GM12873 (cell line): Measurements from ENCODE around the gene SYT9.

Source experiments
- TF ChIP-seq, protein P1 (sequence below): IDR thresholded peaks from 2 replicates; pipeline ENCODE4 v1.5.1; 2012; ENCODE audit warnings: low read depth, mild to moderate bottlenecking, moderate library complexity, low read length, control low read depth; ENCODE audit not compliant: insufficient read depth; ENCODE audit errors: missing control alignments

The SYT9 gene

DNA sequence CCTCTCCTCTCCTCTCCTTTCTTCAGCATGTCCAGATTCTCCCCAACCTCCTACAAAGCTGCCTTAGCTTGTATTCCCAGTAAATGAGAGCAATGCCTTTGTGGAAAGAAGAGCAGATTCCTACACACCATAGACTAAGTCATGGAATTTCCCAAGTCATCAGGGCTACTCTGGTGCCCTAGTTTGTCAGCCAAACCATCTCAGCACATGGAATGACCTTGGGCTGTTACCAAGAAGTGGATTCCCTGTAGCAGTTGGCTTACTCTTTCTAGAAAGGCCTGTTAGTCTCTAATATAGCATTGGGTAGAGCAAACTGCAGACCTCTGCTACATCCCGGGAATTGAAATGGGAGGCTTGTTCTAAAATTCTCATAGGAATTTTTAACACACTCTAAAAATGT, 124.7 kb downstream of the SYT9 start:
- TF ChIP-seq, protein P1, sequence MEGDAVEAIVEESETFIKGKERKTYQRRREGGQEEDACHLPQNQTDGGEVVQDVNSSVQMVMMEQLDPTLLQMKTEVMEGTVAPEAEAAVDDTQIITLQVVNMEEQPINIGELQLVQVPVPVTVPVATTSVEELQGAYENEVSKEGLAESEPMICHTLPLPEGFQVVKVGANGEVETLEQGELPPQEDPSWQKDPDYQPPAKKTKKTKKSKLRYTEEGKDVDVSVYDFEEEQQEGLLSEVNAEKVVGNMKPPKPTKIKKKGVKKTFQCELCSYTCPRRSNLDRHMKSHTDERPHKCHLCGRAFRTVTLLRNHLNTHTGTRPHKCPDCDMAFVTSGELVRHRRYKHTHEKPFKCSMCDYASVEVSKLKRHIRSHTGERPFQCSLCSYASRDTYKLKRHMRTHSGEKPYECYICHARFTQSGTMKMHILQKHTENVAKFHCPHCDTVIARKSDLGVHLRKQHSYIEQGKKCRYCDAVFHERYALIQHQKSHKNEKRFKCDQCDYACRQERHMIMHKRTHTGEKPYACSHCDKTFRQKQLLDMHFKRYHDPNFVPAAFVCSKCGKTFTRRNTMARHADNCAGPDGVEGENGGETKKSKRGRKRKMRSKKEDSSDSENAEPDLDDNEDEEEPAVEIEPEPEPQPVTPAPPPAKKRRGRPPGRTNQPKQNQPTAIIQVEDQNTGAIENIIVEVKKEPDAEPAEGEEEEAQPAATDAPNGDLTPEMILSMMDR = no peak

DNA sequence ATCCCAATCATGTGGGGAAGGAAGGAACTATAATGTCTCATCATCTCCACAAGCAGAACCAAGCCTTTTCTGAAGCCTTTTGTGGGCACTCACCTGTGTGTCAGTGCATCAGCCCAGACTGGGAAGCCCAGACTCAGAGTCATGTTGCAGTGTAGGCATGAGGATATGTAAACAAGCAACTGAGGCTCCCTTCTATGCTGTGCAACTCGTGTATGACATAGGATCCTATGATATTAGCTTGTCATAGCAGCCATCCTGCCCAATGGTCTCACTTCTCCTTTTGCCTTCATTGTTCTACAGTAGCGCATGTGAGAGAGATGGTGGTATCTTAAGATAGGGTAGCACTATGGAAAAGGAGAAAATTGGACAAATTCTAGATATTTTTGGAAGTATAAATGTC, 130.2 kb downstream of the SYT9 start:
- TF ChIP-seq, protein P1 = no peak

DNA sequence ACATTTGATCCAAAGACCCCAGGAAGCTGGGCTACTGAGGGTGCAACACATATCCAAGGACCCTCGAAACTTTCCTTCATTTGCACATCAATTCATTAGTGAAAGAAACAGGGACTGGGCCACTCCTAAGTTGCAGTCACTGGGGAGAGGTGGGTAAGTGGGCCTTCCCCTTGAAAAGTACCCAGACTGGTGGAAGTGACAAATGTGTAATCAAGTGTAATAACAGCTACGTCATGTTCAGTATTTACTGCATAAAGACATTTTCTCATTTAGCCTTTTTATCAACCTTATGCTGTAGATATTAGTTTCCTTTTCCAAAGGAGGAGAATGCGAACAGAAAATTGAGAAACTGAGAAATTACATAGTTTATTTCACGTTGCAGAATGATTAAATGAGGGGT, 131.7 kb downstream of the SYT9 start:
- TF ChIP-seq, protein P1 = no peak

DNA sequence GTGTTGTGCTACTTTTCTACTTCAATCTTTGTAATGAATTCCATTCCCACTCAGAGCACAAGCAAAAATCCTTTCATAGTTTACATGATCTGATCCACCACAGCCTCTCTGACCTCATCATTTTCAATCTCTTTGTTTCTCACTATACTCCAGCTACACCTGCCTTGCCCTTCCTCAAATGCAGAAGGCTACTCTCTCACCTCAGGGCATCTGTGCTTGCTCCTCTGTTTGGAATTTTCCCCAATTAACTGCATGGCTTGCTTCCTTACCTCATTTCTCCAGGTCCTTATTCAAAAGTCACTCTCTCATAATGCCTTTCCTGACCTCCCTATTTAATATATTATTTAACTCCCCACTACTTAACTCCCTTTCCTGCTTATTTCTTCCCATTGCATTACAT, 133.0 kb downstream of the SYT9 start:
- TF ChIP-seq, protein P1 = no peak

DNA sequence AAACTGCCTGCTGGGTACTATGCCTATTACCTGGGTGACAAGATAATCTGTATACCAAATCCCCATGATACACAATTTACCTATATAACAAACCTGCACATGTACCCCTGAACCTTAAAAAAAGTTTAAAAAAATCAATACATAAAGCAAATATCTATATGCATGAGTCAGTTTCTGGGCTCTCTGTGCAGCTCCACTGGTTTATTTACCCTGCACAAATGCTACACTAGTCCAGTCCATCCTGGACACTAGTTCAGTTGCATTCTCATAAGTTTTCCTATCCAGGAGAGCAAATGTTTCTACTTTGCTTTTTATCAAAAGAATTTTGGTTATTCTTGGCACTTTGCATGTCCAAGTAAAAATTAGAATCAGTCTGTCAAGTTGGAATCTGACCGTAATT, 133.8 kb downstream of the SYT9 start:
- TF ChIP-seq, protein P1 = no peak

DNA sequence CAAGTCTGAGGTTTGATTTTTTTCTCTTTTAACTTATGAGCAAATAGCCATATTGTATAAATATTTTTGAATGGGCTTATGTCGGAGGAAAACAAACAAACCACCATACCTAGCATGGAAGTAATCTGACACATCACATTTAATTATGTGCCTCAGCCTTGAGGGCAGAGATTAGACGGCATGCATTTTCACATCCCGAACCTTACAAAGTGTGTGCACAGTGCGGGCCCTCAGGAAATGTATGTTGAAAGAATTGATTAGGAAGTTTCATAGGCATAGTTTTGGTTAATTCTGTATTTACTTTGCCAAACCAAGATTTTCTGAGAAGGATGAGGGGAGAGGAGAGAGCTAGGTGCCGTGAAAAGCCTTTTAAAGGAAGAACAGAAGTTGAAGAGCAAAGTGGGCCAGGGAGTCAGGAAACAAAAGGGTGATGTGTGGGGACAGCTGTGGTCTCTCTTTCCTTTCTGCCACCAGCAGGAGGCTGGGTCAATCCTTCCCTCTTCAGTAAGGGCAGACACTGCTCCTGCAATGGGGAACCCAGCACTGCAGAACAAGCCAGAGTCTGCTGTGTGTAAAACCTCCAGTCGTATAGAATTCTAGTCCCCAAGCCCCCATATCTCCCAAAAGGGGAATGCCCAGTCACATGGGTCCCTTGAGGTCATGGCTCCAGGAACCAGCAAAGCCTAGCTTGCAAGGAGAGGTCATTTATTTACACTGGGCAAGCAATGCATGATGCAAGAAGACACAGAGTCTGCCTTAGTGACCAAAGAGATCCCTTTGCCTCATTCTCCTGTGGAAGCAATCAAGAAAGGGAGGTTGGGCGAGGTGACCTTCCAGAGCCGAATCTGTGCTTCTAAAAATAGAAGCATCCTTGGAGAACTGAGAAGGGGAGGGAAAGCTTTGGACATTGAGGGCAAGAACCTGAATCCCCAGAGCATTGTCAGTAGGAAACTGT, 162.5 kb downstream of the SYT9 start:
- TF ChIP-seq, protein P1 = no peak

DNA sequence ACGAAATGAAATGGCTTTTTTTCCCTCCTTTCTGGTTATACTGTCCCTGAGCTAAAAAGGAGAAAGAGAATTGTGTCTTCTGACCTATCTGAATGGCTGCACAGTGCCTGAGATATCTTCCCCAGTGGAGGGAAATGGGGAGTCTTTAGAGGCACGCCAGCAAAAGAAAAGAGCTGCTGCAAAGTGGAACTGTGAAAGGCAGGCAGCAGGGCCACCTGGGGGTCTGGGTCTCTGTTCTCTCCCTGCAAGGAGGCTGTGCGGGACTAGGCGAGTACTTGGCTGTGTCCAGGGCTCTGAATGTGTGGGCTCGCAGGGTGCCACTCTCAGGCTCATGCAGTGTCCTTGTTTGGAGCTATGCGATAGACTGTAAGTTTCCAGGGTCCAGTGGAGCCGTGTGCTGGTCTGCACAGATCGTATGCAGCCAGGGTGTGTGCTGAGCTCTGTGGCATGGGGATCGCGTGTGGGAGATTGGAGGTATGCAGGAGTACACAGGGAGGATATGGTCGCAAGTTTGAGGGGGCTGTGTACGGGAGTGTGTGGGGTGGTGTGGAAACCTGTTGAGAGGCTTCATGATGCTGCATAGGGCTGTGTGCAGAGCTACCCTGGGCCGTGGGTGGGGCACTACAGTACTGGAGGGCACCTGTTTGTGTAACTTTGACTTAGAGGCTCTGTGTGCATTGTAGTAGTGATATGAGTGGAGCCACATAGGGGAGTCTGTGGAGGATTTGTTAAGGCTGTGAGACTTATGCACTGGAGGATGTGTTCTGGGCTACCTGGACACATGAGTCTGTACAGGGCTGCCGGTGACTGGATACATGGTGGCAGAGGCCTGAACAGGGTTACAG, 163.5 kb downstream of the SYT9 start:
- TF ChIP-seq, protein P1 = no peak
